ENCODE results near the gene NLGN4Y. TPM values are rescaled to one million over a fixed set of nuclear protein-coding genes. Genes with fewer than 3 reads are reported as not detected.

NLGN4Y gene
- total RNA-seq, result 12.3 TPM in 1 of 2 replicates, not detected in the other

DNA sequence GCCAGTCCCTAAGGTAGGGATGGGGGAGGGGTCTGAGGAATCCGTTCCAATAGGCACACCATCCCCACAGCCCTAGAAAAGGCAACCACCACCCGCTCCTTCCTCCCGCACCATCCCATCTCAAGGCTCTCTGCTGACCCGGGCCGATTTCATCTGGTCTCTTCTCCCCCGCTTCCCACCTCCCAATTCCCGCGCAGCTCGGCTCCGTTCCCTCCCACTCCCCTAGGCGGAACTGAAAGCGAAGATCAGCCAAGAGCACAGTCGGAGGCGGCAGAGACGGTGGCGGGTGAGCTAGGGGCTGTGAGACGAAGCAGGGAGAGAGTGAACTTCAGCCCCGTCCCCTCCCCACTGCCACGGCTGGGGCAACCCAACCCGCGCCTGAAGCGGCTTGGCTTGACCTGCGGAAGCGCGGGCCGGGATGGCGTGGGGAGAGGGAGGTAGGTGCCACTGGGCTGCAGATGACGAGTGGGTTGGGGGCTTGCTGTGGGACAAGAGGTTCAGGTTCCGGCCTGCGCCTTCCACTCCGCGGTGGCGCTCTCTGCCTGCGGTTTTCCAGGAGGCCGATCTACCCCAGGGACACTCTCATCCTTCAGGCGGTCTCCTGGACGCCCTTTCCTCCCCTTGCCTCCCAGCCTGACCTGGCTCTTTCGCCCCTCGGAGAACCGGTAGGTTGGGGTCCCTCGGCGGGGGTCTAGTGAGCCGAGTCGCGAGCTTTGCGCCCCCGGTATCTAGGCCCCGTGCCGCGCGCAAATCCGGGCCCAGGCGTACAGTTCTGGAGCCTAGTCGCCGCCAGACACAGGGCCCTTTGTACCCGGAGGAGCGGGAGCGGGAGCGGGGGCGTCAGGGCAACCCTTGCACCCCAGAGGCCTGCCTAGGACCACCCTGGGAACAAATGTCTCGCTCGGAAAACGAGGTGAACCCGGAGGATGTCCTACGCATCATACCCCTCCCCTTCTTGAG lies at the start of gene NLGN4Y:
NLGN4Y (plus strand) TSS at position 258 of the 960 bp plus-strand sequence. CDS start 97,591 bp downstream, outside the sequence.

Measured in nasal cavity respiratory epithelium epithelial cell of viscerocranial mucosa (primary cell).